Left ventricle myocardium inferior (tissue), 1 donor: ENCODE data around the gene KLRG1. TPM values are rescaled to one million over a fixed set of nuclear protein-coding genes. Genes with fewer than 3 reads are reported as not detected.

Experiments
- DNase-seq: peaks from one replicate; pipeline ENCODE4 v3.0.0-alpha.2; 2020
- H3K27ac ChIP-seq: fragments of 200-600 bp; replicated peaks from 2 replicates; pipeline ENCODE4 v1.8.0; 2021
- H3K27me3 ChIP-seq: fragments of 200-600 bp; 2 replicates; pipeline ENCODE4 v1.8.0; 2021; ENCODE audit warnings: low read depth
- H3K36me3 ChIP-seq: fragments of 200-600 bp; 2 replicates; pipeline ENCODE4 v1.8.0; 2021
- H3K4me1 ChIP-seq: fragments of 200-600 bp; 2 replicates; pipeline ENCODE4 v1.8.0; 2021
- H3K4me3 ChIP-seq: fragments of 200-600 bp; 2 replicates; pipeline ENCODE4 v1.8.0; 2021; ENCODE audit warnings: mild to moderate bottlenecking, moderate library complexity
- H3K9me3 ChIP-seq: fragments of 200-600 bp; replicated peaks from 2 replicates; pipeline ENCODE4 v1.8.0; 2021
- CTCF ChIP-seq: fragments of 200-600 bp; IDR thresholded peaks from 2 replicates; pipeline ENCODE4 v1.8.0; 2021; ENCODE audit warnings: antibody characterized with exemption, mild to moderate bottlenecking, borderline replicate concordance
- intact Hi-C: fragments of 100-400 bp; cut with micrococcal nuclease; formaldehyde crosslinking; loops from one replicate; pipeline ENCODE4 v1.11.0; 2022
- total RNA-seq: library from RNA; stranded (reverse); fragmentation: NEBNext Ultra II Directional; extraction: Animal tissue kit (Norgen Biotek cat#: 25700); gene quantifications from one replicate; pipeline ENCODE4 v1.2.1, GENCODE V29; 2021
- donor health status: DM: no; HTN: yes; CAD: no; lungs with severe emphysema.

Gene KLRG1
- total RNA-seq, 1 donor from 2014 or later = 6.9 TPM

GRCh38 chr12:9024512-9024911 lies 35.2 kb downstream of the KLRG1 start:
- Histone ChIP-seq H3K27me3 (no peaks in the 10 kb centered on the region), H3K4me1 (peaks cover 4% of the 10 kb centered on the region), H3K4me3 (no peak overlapping the region), H3K27ac (no peak overlapping the region), H3K36me3 (no peaks in the 10 kb centered on the region), H3K9me3 (no peaks in the 10 kb centered on the region)
- no peak for TF ChIP-seq CTCF
- intact Hi-C loops = no loop called here
- DNase-seq = no peak

GRCh38 chr12:9027161-9028059 lies 38.1 kb downstream of the KLRG1 start:
- Histone ChIP-seq H3K27ac (no peak overlapping the region), H3K9me3 (no peaks in the 10 kb centered on the region), H3K27me3 (no peaks in the 10 kb centered on the region), H3K4me1 (peaks cover 4% of the 10 kb centered on the region), H3K36me3 (no peaks in the 10 kb centered on the region), H3K4me3 (no peak overlapping the region)
- intact Hi-C loops = no loop called here
- TF ChIP-seq CTCF = no peak
- DNase-seq = no peak

GRCh38 chr12:9030776-9031175 lies 41.4 kb downstream of the KLRG1 start:
- Histone ChIP-seq H3K27me3 (no peaks in the 10 kb centered on the region), H3K36me3 (no peaks in the 10 kb centered on the region), H3K27ac (no peak overlapping the region), H3K9me3 (no peaks in the 10 kb centered on the region), H3K4me1 (no peaks in the 10 kb centered on the region), H3K4me3 (no peak overlapping the region)
- intact Hi-C loops = no loop called here
- TF ChIP-seq CTCF = no peak
- no peak for DNase-seq

GRCh38 chr12:9032202-9032964 lies 43.0 kb downstream of the KLRG1 start:
- Histone ChIP-seq H3K9me3 (no peaks in the 10 kb centered on the region), H3K36me3 (no peaks in the 10 kb centered on the region), H3K4me3 (no peak overlapping the region), H3K27ac (no peak overlapping the region), H3K27me3 (no peaks in the 10 kb centered on the region), H3K4me1 (no peaks in the 10 kb centered on the region)
- no peak for TF ChIP-seq CTCF
- no peak for DNase-seq
- intact Hi-C loops = no loop called here

GRCh38 chr12:9033265-9033887 lies 44.0 kb downstream of the KLRG1 start:
- no peaks in the 10 kb centered on the region for H3K9me3 ChIP-seq
- H3K4me3 ChIP-seq = no peak overlapping the region
- intact Hi-C loops = no loop called here
- DNase-seq = no peak
- H3K36me3 ChIP-seq = no peaks in the 10 kb centered on the region
- H3K4me1 ChIP-seq = no peaks in the 10 kb centered on the region
- H3K27me3 ChIP-seq = no peaks in the 10 kb centered on the region
- no peak for TF ChIP-seq CTCF
- H3K27ac ChIP-seq = no peak overlapping the region
